ENCODE results near the gene KCNAB1.

The KCNAB1 gene

DNA sequence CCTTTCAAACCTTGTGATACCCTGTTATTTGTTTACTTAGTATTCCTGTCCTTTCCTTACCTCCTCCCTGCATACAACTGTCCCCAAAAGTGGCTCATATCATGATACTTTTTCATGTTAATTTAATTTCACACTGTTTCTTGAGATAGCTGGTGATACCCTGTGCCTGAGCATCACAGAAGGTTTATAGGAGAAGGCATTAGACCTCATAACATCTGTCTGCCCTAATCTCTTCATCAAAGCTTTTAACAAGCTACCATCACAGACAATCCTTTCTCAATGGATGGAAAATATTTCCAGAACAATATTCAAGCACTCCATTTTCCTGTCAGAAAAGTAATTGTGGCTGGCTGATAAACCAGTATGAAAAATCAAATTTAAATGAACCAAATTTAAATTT is 353.0 kb downstream of the KCNAB1 start:
- no peak for DNase-seq

DNA sequence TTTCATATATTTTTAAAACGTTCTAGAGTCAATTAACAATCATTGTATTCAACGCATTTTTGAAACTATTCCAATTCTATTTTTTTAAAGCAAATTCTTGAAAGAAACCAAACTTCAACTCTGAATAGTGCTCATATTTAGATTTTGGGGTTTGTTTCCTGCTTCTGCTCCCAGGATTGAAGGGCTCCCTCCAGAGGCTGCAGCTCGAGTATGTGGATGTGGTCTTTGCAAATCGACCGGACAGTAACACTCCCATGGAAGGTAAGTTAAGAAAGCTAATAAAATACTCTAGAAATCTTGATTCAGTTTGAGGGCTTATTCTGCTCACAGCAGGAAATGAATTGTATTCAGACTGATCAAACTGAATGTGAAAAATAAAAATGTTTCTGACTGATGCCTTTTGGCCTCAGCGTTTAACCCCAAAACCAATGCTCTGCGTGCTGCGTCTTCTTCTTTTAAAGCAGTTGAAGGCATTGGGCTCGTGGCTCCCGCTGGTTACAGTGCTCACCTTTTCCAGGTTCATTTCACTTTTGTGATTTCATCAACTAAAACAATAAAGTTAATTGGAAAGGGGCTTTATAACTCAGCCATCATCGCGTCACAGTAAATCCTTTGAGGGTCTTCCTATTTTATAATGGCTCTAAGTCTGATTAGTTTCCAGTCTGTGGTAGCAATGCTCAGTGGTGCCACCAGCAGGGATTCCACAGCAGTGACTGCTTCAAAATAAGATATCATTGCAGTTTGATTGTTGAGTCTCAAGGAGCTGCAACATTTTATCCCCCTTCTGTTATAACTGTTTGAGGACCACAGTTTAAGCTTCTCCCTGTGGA is 354.4 kb downstream of the KCNAB1 start:
- DNase-seq: no peak

DNA sequence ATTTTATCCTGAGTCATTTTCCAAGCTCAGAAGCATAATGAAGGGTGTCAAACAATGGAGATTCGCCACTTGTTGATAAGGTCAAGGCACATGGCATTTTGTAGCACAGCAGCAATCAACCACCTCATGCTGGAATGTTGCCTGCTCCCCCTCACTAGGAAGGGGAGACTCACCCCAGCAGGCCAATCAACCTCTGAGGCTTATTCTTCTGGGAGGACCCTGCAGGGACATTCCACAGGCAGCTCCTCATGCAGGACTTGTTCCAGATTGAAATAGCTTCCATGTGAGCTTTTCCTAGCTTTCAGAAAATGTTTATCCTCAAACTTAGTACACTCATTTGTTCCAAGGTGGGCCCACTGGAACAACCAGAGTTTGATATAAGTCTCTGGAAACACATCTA is 356.9 kb downstream of the KCNAB1 start:
- DNase-seq: no peak

DNA sequence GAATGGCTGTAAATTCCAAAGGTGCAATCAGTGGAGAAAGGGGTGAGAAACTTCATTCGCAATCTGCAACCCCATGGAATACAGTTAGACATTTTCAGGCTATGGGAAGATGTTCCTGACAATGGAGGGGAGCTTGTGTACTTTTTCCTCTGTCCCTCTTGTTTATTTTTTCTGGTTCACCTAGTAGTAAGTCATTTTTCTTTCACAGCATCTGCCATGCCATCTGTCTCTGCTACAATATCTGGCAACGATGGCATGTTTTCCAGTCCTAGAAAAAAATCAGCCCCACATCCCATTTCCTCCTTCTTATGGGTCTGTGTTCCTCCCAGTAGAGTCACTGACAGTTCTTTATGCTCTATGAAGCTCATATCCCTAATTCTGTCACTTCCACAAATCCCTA is 358.5 kb downstream of the KCNAB1 start:
- no peak for DNase-seq

DNA sequence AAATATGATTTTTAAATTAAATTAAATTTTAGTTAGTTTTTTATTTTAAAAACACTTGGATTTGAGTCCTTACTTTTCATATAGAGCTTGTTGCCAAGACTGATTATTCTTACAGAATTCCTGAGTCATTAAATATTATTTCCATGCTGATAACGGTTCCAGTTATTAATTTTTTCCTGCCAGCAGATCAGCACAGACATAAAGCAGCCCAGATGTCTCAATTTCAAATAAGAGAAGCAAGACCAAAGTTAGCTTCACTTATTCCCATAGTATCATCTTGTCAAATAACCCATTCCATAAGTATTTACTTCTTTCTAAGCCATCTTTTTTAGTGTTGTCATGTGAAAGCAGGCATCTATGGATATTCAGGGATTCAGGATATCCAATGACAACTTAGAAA is 359.2 kb downstream of the KCNAB1 start:
- no peak for DNase-seq

DNA sequence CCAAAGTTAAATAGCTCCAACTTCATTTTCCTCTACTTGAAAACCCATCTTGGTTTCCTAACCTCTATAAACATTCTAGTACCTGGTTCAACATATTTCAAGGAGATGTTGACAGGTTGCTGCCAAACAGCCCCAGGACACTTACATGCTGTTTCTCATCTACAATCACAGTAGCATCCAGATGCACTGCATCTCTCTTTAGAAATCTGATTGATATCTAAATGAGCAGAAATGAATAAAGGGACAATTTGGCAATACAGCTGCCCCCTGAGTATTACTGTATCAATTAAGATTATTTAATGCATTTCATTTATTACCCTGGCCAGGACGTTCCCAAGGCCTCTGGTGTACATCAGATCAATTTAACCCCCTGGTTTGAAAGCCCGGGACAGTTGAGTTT is 360.6 kb downstream of the KCNAB1 start:
- no peak for DNase-seq

DNA sequence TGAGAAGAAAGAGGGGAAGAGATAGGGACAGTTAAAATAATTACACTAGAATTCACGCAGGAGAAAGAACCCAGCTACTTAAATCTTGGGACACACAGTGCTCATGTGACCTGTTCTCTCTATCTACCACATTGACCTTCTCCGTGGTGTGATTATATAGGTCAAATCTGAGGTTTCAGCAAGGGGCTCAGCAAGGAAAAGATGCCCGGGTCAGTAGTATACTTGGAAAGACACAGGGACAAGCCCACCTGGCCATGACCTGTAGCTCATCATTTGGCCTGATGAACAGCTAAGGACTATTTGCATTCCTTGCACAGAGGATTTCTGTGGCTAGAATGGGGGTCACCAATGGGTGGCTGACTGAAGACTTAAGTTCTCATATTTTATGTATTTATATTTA is 362.6 kb downstream of the KCNAB1 start:
- no peak for DNase-seq

DNA sequence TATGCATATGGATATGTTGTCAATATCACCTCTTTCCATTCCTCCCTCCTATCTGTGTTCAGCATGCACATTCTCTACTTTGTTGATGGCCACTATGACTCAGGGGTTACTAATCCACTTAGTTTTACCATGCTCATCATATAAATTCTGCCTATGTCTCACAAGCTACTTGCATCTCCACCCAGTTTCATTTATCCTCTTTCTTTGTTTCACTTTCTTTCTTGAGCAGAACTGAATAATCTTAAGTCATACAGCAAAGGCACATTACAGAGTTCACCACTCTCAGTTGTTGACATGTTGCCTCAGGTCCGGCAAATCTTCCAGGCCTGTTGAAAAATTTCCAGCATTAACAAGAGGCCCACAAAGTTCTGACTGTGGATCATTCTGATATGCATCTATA is 363.0 kb downstream of the KCNAB1 start:
- peak; percentile 10 for DNase-seq

DNA sequence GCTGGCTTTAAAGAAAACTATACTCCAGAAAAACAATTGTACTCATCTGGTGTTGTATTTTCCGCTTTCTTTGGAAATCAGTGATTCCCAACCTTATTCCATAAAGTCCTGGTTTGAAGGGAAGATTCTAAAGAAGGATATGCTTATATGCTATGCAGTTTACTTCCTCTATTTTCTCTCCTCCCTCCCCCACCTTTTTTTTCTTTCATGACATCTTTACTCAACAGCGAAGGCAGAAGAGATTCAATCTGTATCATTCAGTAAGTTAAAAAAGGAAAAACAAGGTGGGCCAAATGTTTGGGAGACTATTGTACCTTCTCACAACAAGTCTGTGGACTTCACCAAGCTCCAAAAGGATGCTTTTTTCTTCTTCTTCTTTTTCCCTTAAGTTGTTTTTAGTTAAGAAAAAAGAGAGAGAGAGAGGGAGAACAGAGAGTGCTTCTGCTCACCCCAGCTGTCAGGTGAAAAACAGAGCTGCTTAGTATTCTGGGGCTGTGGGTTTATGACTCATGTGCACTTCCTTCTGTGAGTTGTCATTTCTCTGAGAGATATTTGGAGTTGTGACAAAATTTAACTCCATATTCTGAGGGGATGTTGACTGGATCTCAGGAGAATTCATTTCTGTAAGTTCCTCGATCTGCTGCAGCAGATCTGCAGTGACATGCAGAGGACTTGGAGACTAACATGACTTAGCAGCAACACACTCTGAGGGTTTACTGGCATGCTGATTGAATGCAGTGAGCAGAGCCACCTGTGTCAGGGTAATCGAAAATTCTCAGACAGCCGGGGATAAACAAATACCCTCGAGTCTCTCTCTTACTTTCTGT is 363.8 kb downstream of the KCNAB1 start:
- DNase-seq: peak; percentile 51

DNA sequence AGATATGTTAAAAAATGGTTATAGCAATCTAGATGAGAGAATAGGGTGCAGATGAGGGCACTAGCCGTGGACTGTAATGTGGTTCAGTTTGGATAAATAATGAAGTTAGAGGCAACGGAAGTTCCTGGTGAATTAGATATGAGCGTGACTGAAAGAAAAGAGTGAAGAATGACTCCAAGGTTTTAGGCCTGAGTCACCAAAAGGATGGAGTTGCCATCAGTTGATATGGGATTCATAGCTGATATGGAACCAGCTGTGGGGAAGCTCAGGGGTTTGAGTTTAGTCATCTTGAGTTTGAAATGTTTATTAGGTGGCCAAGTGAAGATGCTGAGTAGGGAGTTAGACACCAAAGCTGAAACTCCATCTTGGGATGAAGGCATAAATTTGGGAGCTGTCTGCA is 368.4 kb downstream of the KCNAB1 start:
- DNase-seq: no peak

DNA sequence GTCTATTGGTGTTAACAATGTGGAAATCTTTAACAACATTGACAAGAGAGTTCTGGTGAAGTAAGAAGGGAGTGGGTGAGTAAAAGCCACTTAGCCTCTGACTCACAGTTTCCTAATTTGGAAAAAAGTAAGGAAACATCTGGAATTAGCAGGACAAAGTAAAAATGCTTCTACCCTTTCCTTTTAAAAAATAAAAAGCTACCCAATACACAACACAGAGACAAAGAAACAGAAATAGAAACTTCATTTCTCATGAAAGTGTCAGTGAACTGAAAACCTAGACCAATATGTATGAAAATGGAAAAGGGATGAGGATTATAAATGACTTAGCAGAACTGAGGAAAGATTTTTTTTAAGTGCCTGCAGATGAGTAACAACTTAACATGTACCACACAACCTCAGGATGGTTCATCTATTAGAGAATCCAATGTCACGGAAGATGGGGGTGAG is 369.1 kb downstream of the KCNAB1 start:
- DNase-seq: no peak

DNA sequence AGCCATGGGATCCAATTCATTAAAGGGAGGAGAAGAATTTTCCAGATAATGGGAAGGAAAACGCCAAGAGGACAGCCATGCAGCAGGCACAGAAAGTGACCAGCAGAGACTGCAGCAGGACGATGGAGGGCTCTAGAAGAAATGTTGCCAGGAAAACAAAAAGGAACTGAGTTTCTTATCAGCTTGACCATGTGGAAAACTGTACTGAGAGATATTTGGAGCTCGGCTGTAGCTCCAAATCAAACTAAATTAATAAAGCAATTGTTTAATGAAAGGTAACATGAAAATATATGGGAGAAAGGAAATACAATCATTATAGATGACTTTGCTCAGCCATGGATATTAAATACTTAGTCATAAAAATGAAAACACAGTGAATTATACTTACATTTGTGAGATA is 370.8 kb downstream of the KCNAB1 start:
- DNase-seq: no peak

DNA sequence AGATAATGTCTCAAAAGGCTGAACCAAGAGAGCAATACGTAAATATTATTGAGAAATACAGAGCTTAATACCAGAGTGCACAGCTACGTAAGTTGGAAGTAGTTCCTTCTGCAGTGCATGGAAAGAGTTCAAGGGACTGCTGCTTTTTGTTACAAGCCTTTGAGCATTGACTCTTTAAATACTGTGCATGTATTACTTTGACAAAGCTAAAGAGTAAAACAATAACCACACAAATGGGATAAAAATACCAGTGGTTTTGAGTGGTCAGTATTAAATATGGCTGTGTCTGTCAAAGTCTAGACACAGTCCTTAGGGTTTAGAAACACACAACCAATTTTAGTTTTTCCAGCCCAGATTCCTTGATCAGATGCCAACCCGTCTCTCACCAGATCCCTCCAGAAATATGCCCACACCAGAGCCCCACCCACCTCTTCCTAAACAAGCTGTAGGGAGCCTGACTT is 372.5 kb downstream of the KCNAB1 start:
- no peak for DNase-seq

DNA sequence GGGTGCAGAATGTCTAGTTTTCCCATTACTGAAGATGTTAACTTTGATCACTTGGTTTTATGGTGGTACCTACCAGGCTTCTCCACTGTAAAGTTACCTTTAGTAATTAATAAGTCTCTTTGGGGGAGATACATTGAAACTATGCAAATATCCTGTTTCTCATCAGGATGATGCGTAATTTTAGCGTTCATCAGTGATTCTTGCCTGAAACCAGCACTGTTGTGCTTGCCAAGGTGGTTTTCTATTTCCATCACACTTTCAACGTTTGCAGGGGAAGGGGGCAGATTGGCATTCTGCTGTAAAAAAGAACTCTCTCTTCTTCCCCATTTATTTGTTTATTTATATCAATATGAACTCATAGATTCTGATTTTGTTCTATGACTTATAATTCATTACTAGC is 373.5 kb downstream of the KCNAB1 start:
- no peak for DNase-seq

DNA sequence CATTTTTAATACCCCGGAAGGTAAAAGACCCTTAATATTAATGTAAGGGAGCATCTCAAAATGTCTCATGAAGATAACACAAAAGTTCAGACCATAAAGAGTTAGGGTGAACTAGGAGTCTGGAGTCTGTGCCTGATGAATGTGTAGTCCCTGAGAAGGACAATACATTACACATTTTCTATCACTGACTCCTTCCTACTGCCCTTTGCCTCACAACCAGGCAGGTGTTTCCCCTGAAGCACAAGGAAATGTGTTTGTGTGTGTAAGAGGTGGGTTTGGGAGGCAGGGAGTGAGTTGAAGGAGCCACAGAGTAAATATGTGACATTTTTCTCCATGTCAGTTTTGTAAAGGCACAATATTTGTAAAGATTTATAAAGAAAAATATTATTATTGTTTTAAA is 375.4 kb downstream of the KCNAB1 start:
- no peak for DNase-seq

DNA sequence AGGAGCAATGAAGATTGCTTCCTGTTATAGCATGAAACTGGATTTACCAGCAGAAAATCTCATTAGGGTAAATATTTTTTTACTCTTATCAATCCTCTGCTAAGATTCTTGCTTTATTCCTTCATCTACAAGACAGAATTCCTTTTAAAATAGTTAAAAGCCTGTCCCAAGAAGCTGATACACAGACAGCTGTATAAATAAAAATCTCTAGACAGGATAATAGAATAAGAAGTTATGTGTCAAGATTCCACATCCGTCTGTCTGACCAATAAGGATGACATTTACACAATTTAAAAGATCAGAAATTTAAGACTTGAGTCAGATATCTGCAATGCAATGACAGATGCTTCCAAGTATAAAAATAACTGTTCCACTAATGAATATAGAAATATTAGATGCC is 376.9 kb downstream of the KCNAB1 start:
- DNase-seq: no peak

DNA sequence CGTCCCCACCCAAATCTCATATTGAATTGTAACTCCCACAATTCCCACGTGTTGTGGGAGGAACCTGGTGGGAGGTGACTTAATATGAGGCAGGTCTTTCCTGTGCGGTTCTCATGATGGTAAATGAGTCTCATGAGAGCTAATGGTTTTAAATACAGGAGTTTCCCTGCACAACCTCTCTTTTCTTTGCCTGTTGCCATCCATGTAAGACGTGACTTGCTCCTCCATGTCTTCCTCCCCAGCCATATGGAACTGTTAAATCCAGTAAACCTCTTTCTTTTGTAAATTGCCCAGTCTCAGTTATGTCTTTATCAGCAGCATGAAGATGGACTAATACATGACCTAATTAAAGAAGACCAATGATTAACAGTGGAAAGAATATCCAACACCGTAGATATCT is 377.9 kb downstream of the KCNAB1 start:
- no peak for DNase-seq

DNA sequence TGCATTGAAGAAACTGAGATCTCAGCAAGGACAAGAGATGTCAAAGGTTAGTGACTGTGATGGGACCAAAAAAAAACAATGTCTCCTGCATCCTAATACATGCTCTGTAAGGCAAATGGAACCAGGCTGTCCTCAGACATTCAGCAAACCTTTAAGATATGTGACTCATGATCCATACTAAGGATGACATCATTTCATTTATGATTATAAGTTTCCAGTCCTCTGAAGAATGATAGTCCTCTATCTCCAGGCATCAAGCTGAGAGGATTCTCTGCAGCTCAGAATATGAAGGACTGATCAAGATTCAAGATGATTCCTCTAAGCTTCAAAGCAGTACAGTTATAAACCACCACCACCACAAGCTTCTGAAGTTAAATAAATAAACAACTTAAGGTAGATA is 386.9 kb downstream of the KCNAB1 start:
- no peak for DNase-seq

DNA sequence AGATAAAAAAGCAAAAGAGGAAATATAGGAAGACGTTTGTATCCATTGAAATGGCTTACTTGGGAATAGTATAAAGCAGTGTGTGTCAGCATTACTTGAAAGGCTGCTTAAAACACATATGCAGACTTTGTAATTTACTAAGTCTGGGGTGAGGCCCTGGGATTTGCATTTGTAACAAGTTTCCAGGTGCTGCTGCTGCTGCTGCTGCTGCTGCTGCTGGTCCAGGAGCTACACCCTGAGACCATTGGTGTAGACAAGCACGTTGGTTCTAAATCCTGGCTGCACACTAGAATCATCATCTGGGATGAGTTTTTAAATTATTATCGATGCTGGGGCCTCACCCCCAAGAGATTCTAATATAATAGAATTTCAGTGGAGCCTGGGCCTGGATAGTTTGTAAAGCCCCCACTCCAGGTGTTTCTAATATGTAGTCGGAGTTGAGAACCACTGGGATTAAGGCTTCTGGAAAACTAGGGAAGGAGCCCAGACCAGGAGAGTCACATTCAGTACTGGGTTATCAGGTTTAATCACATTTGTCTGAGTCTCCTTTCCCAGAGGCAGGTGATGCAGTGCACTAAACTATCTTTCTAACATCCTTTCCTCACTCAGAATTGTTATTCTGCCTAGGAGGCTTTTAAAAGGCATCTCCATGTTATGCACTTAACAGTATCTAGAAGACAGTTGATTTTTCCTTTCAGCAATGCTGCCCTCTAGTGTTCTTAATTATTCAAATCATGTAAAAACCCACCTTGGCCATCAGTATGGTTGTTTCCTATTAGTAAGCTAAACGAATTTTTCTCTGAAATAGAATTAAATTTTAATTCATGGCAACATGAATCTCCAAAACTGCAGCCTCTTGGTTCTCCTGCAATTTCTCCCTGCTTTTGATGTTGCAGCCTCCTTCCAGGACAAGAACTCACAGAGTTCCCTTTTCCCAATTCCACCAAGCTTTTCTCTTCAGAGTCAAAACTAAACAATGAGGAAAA is 389.1 kb downstream of the KCNAB1 start:
- DNase-seq: no peak

DNA sequence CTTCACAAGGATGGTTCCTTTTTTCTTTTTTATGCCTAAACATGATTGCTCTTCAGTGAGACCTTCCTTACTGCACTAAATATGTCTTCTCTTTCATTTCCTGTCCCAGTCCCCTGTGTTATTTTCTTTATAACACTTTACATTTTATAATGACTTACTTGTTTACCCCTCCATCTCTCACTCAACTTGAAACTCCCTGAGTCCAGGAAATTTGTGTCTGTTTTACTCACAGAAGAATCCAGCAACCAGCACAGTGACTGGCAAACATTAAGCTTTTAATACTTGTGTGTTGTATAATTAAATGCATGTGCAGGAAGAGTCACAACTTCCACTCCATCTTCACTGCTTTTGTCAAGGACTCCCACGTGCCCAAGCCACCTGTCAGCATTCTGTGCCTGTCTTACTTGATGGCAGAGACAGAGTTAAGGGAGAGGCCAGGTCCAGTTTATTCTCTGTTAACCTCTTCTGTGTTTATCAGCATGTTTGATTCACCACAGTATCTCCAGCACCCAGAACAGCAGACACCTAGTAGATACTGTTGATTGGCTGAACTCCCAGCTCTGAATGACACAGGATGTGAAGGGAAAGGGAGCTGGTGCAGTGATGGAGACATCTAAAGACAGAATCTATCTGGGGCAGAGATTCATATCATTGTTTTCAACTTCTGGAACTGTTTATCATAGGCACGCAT is 391.8 kb downstream of the KCNAB1 start:
- no peak for DNase-seq

DNA sequence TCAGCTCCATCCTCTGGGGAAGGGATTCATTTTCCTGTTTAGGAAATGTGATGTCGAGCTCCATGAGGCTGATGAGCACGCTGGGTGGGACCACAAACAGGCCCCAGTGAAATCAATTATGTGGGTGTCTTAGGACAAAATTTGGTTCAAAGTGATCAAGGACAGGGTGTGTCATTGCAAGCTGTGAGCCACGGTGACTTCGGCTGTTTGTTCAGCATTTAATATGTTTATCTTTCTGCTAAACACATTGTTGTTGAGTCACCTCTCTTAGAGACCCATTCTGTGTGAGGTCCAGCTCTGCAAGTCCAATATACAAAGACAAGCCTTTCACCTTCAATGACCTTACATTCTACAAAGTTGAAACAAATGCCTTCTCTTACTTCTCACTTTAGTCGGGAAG is 393.2 kb downstream of the KCNAB1 start:
- no peak for DNase-seq

DNA sequence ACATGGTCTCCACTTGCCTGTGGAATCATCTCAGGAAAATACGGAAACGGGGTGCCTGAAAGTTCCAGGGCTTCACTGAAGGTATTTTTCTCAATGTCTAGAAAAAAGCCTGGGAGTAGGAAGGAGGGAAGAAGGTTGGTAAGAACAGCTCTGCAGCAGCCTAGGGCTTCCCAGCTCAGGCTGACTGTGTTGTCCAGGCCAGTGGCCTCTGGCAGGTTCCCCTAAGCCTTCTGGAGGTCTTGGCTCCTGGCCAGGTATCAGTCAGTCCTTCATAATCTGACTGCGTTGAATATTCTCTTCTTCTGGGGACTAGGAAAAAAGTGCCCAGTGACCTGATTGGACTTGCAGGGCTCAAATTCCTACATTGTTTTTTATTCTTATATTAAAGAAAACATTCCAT is 395.9 kb downstream of the KCNAB1 start:
- DNase-seq: no peak
